ENCODE measurements around the gene ITPR1.

ITPR1 gene

GRCh38 chr3:4818986-4819693, 326.0 kb downstream of the ITPR1 start:
- no peak overlapping the region for H3K4me3 ChIP-seq (ENCODE audit: low read length)
- no peak for DNase-seq (ENCODE audit: low read depth)
- no peak for TF ChIP-seq CTCF (conservative IDR thresholded peaks at IDR 0.05; ENCODE audit: low read depth, low read length)

GRCh38 chr3:4819746-4820145, 326.6 kb downstream of the ITPR1 start:
- no peak overlapping the region for H3K4me3 ChIP-seq (ENCODE audit: low read length)
- DNase-seq (ENCODE audit: low read depth) = no peak
- no peak for TF ChIP-seq CTCF (conservative IDR thresholded peaks at IDR 0.05; ENCODE audit: low read depth, low read length)

GRCh38 chr3:4820296-4821121, 327.4 kb downstream of the ITPR1 start:
- DNase-seq (ENCODE audit: low read depth) = peak; percentile 90
- H3K4me3 ChIP-seq (ENCODE audit: low read length) = no peak overlapping the region
- no peak for TF ChIP-seq CTCF (conservative IDR thresholded peaks at IDR 0.05; ENCODE audit: low read depth, low read length)

- TF ChIP-seq CTCF (conservative IDR thresholded peaks at IDR 0.05; ENCODE audit: low read depth, low read length) = no peak
- no peak for DNase-seq (ENCODE audit: low read depth)
- no peak overlapping the region for H3K4me3 ChIP-seq (ENCODE audit: low read length)
Observed at GRCh38 chr3:4821338-4821737, 328.2 kb downstream of the ITPR1 start.

- no peak for TF ChIP-seq CTCF (conservative IDR thresholded peaks at IDR 0.05; ENCODE audit: low read depth, low read length)
- no peak for DNase-seq (ENCODE audit: low read depth)
Observed at GRCh38 chr3:4821975-4822374, 328.8 kb downstream of the ITPR1 start.

GRCh38 chr3:4822568-4822967, 329.4 kb downstream of the ITPR1 start:
- DNase-seq (ENCODE audit: low read depth) = no peak
- H3K4me3 ChIP-seq (ENCODE audit: low read length) = no peak overlapping the region
- TF ChIP-seq CTCF (conservative IDR thresholded peaks at IDR 0.05; ENCODE audit: low read depth, low read length) = no peak

More at GRCh38 chr3:4821975-4822374, 328.8 kb downstream of the ITPR1 start:
- no peak overlapping the region for H3K4me3 ChIP-seq (ENCODE audit: low read length)
